GM18505 (cell line): ENCODE measurements around the gene EPHA8.

Experiments
- ATAC-seq: cut with Tn5 transposase; IDR thresholded peaks from one replicate; pipeline ENCODE4 v1.9.1; 2021; ENCODE audit not compliant: unreplicated experiment
- POLR2A ChIP-seq: IDR thresholded peaks from 4 replicates; pipeline ENCODE4 v1.6.1; 2011; ENCODE audit warnings: borderline replicate concordance; ENCODE audit not compliant: insufficient read depth, insufficient read length; ENCODE audit errors: extremely low read depth

The EPHA8 gene

GRCh38 chr1:22615886-22616285 lies 52.6 kb downstream of the EPHA8 start:
- no peak for TF ChIP-seq POLR2A
- no peak for ATAC-seq

GRCh38 chr1:22616571-22616970 lies 53.3 kb downstream of the EPHA8 start:
- no peak for TF ChIP-seq POLR2A
- no peak for ATAC-seq

- TF ChIP-seq POLR2A = no peak
- ATAC-seq = no peak
These were observed 54.8 kb downstream of the EPHA8 start for GRCh38 chr1:22618056-22618455.

GRCh38 chr1:22619252-22619651 lies 56.0 kb downstream of the EPHA8 start:
- no peak for ATAC-seq
- no peak for TF ChIP-seq POLR2A

- ATAC-seq = no peak
- no peak for TF ChIP-seq POLR2A
These were observed 56.5 kb downstream of the EPHA8 start for GRCh38 chr1:22619798-22620197.

GRCh38 chr1:22621761-22622160 lies 58.5 kb downstream of the EPHA8 start:
- no peak for ATAC-seq
- TF ChIP-seq POLR2A = no peak

GRCh38 chr1:22625262-22625925 lies 62.1 kb downstream of the EPHA8 start:
- no peak for ATAC-seq
- no peak for TF ChIP-seq POLR2A

GRCh38 chr1:22626237-22627157 lies 63.2 kb downstream of the EPHA8 start:
- no peak for TF ChIP-seq POLR2A
- no peak for ATAC-seq

GRCh38 chr1:22627331-22627730 lies 64.0 kb downstream of the EPHA8 start:
- ATAC-seq = no peak
- no peak for TF ChIP-seq POLR2A

GRCh38 chr1:22628698-22629444 lies 65.6 kb downstream of the EPHA8 start:
- no peak for ATAC-seq
- TF ChIP-seq POLR2A = no peak

- TF ChIP-seq POLR2A = no peak
- ATAC-seq = no peak
These were observed 66.6 kb downstream of the EPHA8 start for GRCh38 chr1:22629886-22630285.

- no peak for ATAC-seq
- no peak for TF ChIP-seq POLR2A
These were observed 70.6 kb downstream of the EPHA8 start for GRCh38 chr1:22633697-22634463.

GRCh38 chr1:22635436-22635835 lies 72.1 kb downstream of the EPHA8 start:
- no peak for TF ChIP-seq POLR2A
- ATAC-seq = no peak
